Keratinocyte (primary cell): ENCODE results near the gene VSNL1.

Experiments
- CTCF ChIP-seq, 3 experiments: IDR thresholded peaks in 1 of 3; conservative IDR thresholded peaks in 1 of 3; optimal IDR thresholded peaks in 1 of 3; 2 replicates in 2 of 3; 3 replicates in 1 of 3; pipeline versions ENCODE3 to v1.5.1; 2011; ENCODE audit warnings: low read length in 3 of 3, mild to moderate bottlenecking in 3 of 3, moderate library complexity in 2 of 3, control low read depth in 1 of 3, inconsistent platforms in 1 of 3; ENCODE audit not compliant: insufficient read depth in 2 of 3; ENCODE audit errors: extremely low read depth in 1 of 3
- EZH2 ChIP-seq: IDR thresholded peaks from one replicate; pipeline ENCODE4 v1.6.1; 2012; ENCODE audit warnings: inconsistent platforms, mild to moderate bottlenecking, low read length, moderate library complexity

- TF ChIP-seq CTCF (optimal IDR thresholded peaks at IDR 0.05 in 1 of 3, IDR thresholded peaks at IDR 0.05 in 1 of 3, conservative IDR thresholded peaks at IDR 0.05 in 1 of 3; ENCODE audit: extremely low read depth in 1 of 3, insufficient read depth in 2 of 3, low read length in 3 of 3) (no peak), EZH2 (no peak)
Measured at GRCh38 chr2:17588031-17588430, 47.5 kb downstream of the VSNL1 start.
